Measurements from ENCODE around the gene EPPIN. TPM values are rescaled to one million over a fixed set of nuclear protein-coding genes. Genes with fewer than 3 reads are reported as not detected.

Gene EPPIN
- total and polyA plus RNA-seq, 2 donors (not counting 3 experiments of a cell fraction or from before 2014, with no cell fraction given) = not detected

DNA sequence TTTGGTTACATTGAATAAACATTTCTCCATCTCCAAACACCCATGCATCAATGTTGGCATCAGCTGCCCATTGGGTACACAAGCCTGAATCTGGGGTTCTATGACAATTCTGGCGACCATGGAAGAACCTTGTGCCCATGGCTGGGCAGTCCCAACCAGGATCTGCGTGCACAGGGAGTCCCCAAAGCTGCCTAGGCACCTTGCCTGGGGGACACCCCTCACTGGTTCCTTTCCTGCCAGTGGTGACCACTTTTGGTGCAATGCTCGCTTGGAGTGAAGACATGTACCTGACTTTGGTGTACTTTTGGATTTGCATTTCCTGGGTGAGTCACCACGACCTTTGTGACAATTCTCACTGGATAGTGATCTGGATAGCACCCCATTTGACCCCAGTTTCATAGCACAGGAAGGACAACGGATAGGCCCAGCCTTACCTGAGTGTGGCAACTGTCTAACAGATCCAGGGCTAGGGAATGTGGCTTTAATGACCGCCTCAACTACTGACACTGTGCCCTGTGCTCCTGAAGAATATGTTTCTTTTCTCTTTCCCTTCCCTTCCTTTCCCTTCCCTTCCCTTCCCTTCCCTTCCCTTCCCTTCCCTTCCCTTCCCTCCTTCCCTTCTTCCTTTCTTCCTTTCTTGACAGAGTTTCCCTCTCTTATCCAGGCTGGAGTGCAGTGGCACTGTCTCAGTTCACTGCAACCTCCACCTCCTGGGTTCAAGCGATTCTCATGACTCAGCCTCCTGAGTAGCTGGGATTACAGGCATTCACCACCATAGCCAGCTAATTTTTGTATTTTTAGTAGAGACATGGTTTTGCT is 38.9 kb downstream of the EPPIN start:
- ChIA-PET CTCF (no interaction called here), POLR2A (no interaction called here)
- H3K4me2 ChIP-seq (ENCODE audit: insufficient read depth, low read length) = no peak overlapping the region
- no peak for DNase-seq (ENCODE audit: low read depth, low spot score)
- no peaks in the 10 kb centered on the region for H3K9me3 ChIP-seq (replicated peaks; ENCODE audit: control insufficient read depth, insufficient read depth, low read length)
- H4K20me1 ChIP-seq (replicated peaks; ENCODE audit: control insufficient read depth, extremely low read depth, insufficient read depth, low read length) = no peaks in the 10 kb centered on the region
- intact Hi-C loops (cut with micrococcal nuclease) (no loop called here), dilution Hi-C loops (cut with MboI; ENCODE audit: extremely low pct_ligation_motif_present, low sequenced_read_pairs) (no loop called here)
- H3K79me2 ChIP-seq (ENCODE audit: control insufficient read depth, insufficient read depth, low read length) = no peaks in the 10 kb centered on the region
- no peaks in the 10 kb centered on the region for H3K27me3 ChIP-seq (ENCODE audit: control insufficient read depth in 2 of 2, insufficient read depth in 2 of 2, low read length in 2 of 2)
- no peak overlapping the region for H3K27ac ChIP-seq (ENCODE audit: insufficient read depth, low read depth, low read length)
- TF ChIP-seq POLR2A (IDR thresholded peaks at IDR 0.05; ENCODE audit: low read depth, low read length) = no peak
- no peak for TF ChIP-seq EZH2 (IDR thresholded peaks at IDR 0.05; ENCODE audit: borderline replicate concordance, low read depth, low read length, severe bottlenecking)
- TF ChIP-seq, protein P1, sequence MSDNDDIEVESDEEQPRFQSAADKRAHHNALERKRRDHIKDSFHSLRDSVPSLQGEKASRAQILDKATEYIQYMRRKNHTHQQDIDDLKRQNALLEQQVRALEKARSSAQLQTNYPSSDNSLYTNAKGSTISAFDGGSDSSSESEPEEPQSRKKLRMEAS (IDR thresholded peaks at IDR 0.05; ENCODE audit: insufficient read depth, insufficient read length) = no peak
- TF ChIP-seq FOS (IDR thresholded peaks at IDR 0.05; ENCODE audit: borderline replicate concordance, insufficient read depth, low read length) = no peak
- TF ChIP-seq CTCF (IDR thresholded peaks at IDR 0.05; ENCODE audit: extremely low read depth in 1 of 2, insufficient read depth in 1 of 2, low read depth in 1 of 2, low read length in 2 of 2) = no peak
- TF ChIP-seq MYC (IDR thresholded peaks at IDR 0.05; ENCODE audit: low read depth, low read length) = no peak
- TF ChIP-seq JUN (IDR thresholded peaks at IDR 0.05; ENCODE audit: borderline replicate concordance, insufficient read depth, insufficient read length, low read depth) = no peak
- TF ChIP-seq POLR2AphosphoS5 (IDR thresholded peaks at IDR 0.05; ENCODE audit: insufficient read depth, low read depth, low read length) = no peak
- TF ChIP-seq GATA2 (IDR thresholded peaks at IDR 0.05; ENCODE audit: insufficient read depth, insufficient read length, low read depth, low read length) = no peak
- no peak for FAIRE-seq
- H3K4me3 ChIP-seq (replicated peaks in 1 of 3; ENCODE audit: insufficient read depth in 1 of 3, low read depth in 1 of 3, low read length in 3 of 3) = no peak overlapping the region
- no peaks in the 10 kb centered on the region for H3K4me1 ChIP-seq (ENCODE audit: control insufficient read depth, extremely low read depth, insufficient read depth, low read length)
- no peak overlapping the region for H2AFZ ChIP-seq (ENCODE audit: low read depth, low read length)
- BruUV-seq (replicated peaks) = no TSS peak
- no peaks in the 10 kb centered on the region for H3K36me3 ChIP-seq (ENCODE audit: control insufficient read depth in 2 of 2, extremely low read depth in 1 of 2, insufficient read depth in 2 of 2, low read length in 2 of 2)
- H3K9me1 ChIP-seq (replicated peaks; ENCODE audit: control insufficient read depth, extremely low read depth, insufficient read depth, low read length) = no peaks in the 10 kb centered on the region
- H3K9ac ChIP-seq (replicated peaks; ENCODE audit: extremely low read depth, insufficient read depth, low read length) = no peak overlapping the region

Data from endothelial cell of umbilical vein (primary cell).